Measurements from ENCODE around the gene BLACAT1.
"Not testable (repeated sequence)": the region's sequence is repeated elsewhere in the genome, so short reads cannot be mapped to it uniquely, and the experiment has no call there.

BLACAT1 gene

GRCh38 chr1:205417870-205418635 lies 37.8 kb downstream of the BLACAT1 start:
- DNase-seq (ENCODE audit: low spot score): no peak

- DNase-seq (ENCODE audit: low spot score): no peak
Observed at GRCh38 chr1:205416322-205416721, 39.5 kb downstream of the BLACAT1 start.

GRCh38 chr1:205410581-205411298 lies 45.1 kb downstream of the BLACAT1 start:
- no peak for DNase-seq (ENCODE audit: low spot score)

- no peak for DNase-seq (ENCODE audit: low spot score)
Observed at GRCh38 chr1:205407970-205408369, 47.9 kb downstream of the BLACAT1 start.

DNA sequence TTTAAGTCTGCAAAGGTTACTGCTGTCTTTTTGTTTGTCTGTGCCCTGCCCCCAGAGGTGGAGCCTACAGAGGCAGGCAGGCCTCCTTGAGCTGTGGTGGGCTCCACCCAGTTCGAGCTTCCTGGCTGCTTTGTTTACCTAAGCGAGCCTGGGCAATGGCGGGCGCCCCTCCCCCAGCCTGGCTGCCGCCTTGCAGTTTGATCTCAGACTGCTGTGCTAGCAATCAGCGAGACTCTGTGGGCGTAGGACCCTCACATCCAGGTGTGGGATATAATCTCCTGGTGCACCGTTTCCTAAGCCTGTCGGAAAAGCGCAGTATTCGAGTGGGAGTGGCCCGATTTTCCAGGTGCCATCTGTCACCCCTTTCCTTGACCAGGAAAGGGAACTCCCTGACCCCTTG lies 49.6 kb downstream of the BLACAT1 start:
- not testable (repeated sequence) for DNase-seq (ENCODE audit: low spot score)

Data from iPS-NIHi11 (cell line).